ENCODE measurements around the gene MAPK10.

DNA sequence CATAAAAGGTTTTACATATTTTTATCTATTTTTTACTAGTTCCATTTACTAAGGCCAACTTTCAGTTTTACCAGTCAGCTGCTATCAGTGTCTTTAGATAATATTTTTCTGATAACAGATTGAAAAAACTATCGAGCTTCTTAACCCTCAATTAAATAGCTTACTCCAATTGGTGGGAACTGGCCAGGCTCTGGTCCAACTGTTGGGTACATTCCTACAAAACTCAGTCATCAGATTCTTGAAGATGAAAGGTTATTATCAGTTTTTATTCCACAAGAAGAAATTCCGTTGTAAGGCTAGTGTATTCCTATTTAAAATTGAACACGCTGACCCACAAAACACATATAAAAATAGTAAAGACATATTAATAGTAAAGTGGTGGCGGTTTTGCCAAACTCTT is 346.2 kb downstream of the MAPK10 start:
- TF ChIP-seq, protein P1, sequence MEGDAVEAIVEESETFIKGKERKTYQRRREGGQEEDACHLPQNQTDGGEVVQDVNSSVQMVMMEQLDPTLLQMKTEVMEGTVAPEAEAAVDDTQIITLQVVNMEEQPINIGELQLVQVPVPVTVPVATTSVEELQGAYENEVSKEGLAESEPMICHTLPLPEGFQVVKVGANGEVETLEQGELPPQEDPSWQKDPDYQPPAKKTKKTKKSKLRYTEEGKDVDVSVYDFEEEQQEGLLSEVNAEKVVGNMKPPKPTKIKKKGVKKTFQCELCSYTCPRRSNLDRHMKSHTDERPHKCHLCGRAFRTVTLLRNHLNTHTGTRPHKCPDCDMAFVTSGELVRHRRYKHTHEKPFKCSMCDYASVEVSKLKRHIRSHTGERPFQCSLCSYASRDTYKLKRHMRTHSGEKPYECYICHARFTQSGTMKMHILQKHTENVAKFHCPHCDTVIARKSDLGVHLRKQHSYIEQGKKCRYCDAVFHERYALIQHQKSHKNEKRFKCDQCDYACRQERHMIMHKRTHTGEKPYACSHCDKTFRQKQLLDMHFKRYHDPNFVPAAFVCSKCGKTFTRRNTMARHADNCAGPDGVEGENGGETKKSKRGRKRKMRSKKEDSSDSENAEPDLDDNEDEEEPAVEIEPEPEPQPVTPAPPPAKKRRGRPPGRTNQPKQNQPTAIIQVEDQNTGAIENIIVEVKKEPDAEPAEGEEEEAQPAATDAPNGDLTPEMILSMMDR (IDR thresholded peaks at IDR 0.05): no peak
- TF ChIP-seq POLR2A (IDR thresholded peaks at IDR 0.05): no peak
